HepG2 (cell line): ENCODE results near the gene ZDHHC9. TPM values are rescaled to one million over a fixed set of nuclear protein-coding genes. Genes with fewer than 3 reads are reported as not detected.

Experiments used
- ATAC-seq: fragments of 200-7000 bp; cut with Tn5 transposase; 3 replicates; pipeline ENCODE4 v1.9.1; 2020; ENCODE audit warnings: mild to moderate bottlenecking, moderate library complexity
- BruUV-seq: library from RNA; stranded (reverse); fragments of 400-500 nt; replicated peaks from 2 replicates; lab custom pipeline; 2021; lab: Mats Ljungman, UMichigan
- CTCF ChIA-PET: fragments of 300-600 bp; formaldehyde crosslinking; extraction: SDS; loops from one replicate; lab custom pipeline; 2021; ENCODE audit warnings: low total read pairs, inconsistent platforms, low intra/inter-chr PET ratio; lab: Yijun Ruan, JAX
- POLR2A ChIA-PET: fragments of 350-600 bp; sonication (Branson Sonifier 250); formaldehyde crosslinking; loops from one replicate; lab custom pipeline; 2020; ENCODE audit warnings: antibody characterized with exemption, inconsistent platforms; lab: Yijun Ruan, JAX
- DNase-seq: peaks from one replicate; pipeline ENCODE4 v3.0.0-alpha.2; 2015; ENCODE audit warnings: low spot score
- FAIRE-seq: peaks from 3 replicates; lab custom pipeline; 2011; peaks lifted over from hg19 to GRCh38; lab: Jason Lieb, UNC
- H2AFZ ChIP-seq: one replicate; pipeline ENCODE4 v1.6.1; 2011; ENCODE audit warnings: low read length, inconsistent platforms
- H3K27ac ChIP-seq: fragments of 300-600 bp; 3 replicates; pipeline ENCODE4 v1.8.0; 2011; ENCODE audit warnings: mixed run types, mild to moderate bottlenecking, mixed read lengths, low read length, inconsistent platforms; ENCODE audit not compliant: insufficient read depth; ENCODE audit errors: extremely low read length
- H3K27me3 ChIP-seq, 2 experiments: fragments of 200-600 bp in 1 of 2; 2 replicates in 1 of 2; 3 replicates in 1 of 2; pipeline versions ENCODE4 v1.6.0 to v1.8.0; 2011; ENCODE audit warnings: low read length in 2 of 2, mild to moderate bottlenecking in 2 of 2, moderate library complexity in 2 of 2, inconsistent platforms in 1 of 2; ENCODE audit not compliant: insufficient read depth in 2 of 2, control insufficient read depth in 1 of 2
- H3K36me3 ChIP-seq, 2 experiments: fragments of 200-600 bp in 1 of 2; replicated peaks in 1 of 2; 2 replicates in 1 of 2; 3 replicates in 1 of 2; pipeline versions ENCODE4 v1.5.1 to v1.8.0; 2011; ENCODE audit warnings: low read length in 2 of 2, inconsistent platforms in 1 of 2; ENCODE audit not compliant: insufficient read depth in 2 of 2, control insufficient read depth in 1 of 2
- H3K4me1 ChIP-seq: 2 replicates; pipeline ENCODE4 v1.5.1; 2012; ENCODE audit warnings: low read length, inconsistent platforms; ENCODE audit not compliant: insufficient read depth
- H3K4me2 ChIP-seq: 2 replicates; pipeline ENCODE4 v1.6.0; 2011; ENCODE audit warnings: low read depth, low read length, inconsistent platforms
- H3K4me3 ChIP-seq, 3 experiments: fragments of 200-600 bp in 1 of 3; sonication (generic), shearing (Covaris generic) in 1 of 3; replicated peaks in 1 of 3; 2 replicates each; pipeline ENCODE4 v1.5.1; 2011 to 2016; ENCODE audit warnings: low read length in 3 of 3, inconsistent platforms in 2 of 3, low read depth in 2 of 3, mild to moderate bottlenecking in 2 of 3, control low read depth in 1 of 3, mixed read lengths in 1 of 3; ENCODE audit not compliant: insufficient read depth in 1 of 3
- H3K79me2 ChIP-seq: one replicate; pipeline ENCODE4 v1.6.1; 2011; ENCODE audit warnings: low read length, inconsistent platforms; ENCODE audit not compliant: insufficient read depth
- H3K9ac ChIP-seq: 2 replicates; pipeline ENCODE4 v1.6.0; 2011; ENCODE audit warnings: mild to moderate bottlenecking, low read depth, low read length, inconsistent platforms; ENCODE audit not compliant: insufficient read depth
- H3K9me3 ChIP-seq: 2 replicates; pipeline ENCODE4 v1.5.1; 2012; ENCODE audit warnings: mild to moderate bottlenecking, low read length
- H4K20me1 ChIP-seq: 2 replicates; pipeline ENCODE4 v1.6.0; 2011; ENCODE audit warnings: inconsistent platforms, mild to moderate bottlenecking, low read length, moderate library complexity; ENCODE audit not compliant: insufficient read depth
- AGO1 ChIP-seq: fragments of 200-400 bp; formaldehyde crosslinking; IDR thresholded peaks from 2 replicates; pipeline ENCODE4 v1.6.1; 2017; ENCODE audit warnings: mild to moderate bottlenecking, low read depth, low read length, moderate library complexity; ENCODE audit not compliant: poor library complexity, severe bottlenecking
- CHCHD3 ChIP-seq: sonication (generic); formaldehyde crosslinking; IDR thresholded peaks from 2 replicates; pipeline ENCODE4 v1.8.0; 2022; ENCODE audit warnings: mild to moderate bottlenecking, missing genetic modification reagents, moderate library complexity
- FOXM1 ChIP-seq: sonication (generic); formaldehyde crosslinking; IDR thresholded peaks from 2 replicates; pipeline ENCODE4 v1.5.0; 2020; ENCODE audit warnings: missing genetic modification reagents
- FOXP1 ChIP-seq, 2 experiments: fragments of 450-650 bp in 1 of 2; IDR thresholded peaks; 2 replicates each; pipeline ENCODE4 v1.6.1; 2017 to 2018; ENCODE audit warnings: antibody characterized with exemption in 1 of 2
- NFIB ChIP-seq: sonication (generic); formaldehyde crosslinking; IDR thresholded peaks from 2 replicates; pipeline ENCODE4 v1.9.0; 2021; ENCODE audit warnings: missing genetic modification reagents, mild to moderate bottlenecking, borderline replicate concordance
- SETDB1 ChIP-seq: sonication (generic); formaldehyde crosslinking; IDR thresholded peaks from 2 replicates; pipeline ENCODE4 v1.5.1; 2020; ENCODE audit warnings: missing genetic modification reagents, mild to moderate bottlenecking, borderline replicate concordance
- SMYD3 ChIP-seq: sonication (generic); formaldehyde crosslinking; IDR thresholded peaks from 2 replicates; pipeline ENCODE4 v1.8.1; 2023; ENCODE audit warnings: mild to moderate bottlenecking, missing genetic modification reagents
- SP4 ChIP-seq: sonication (generic); formaldehyde crosslinking; IDR thresholded peaks from 2 replicates; pipeline ENCODE4 v1.8.1; 2023; ENCODE audit warnings: mild to moderate bottlenecking, missing genetic modification reagents
- U2AF1 ChIP-seq: fragments of 200-400 bp; formaldehyde crosslinking; optimal IDR thresholded peaks from 2 replicates; pipeline ENCODE3; 2017; ENCODE audit warnings: mild to moderate bottlenecking, low read depth, low read length
- YEATS2 ChIP-seq: sonication (generic); formaldehyde crosslinking; IDR thresholded peaks from 2 replicates; pipeline ENCODE4 v1.4.0; 2020; ENCODE audit warnings: missing genetic modification reagents, borderline replicate concordance
- ZBTB38 ChIP-seq: sonication (generic); formaldehyde crosslinking; IDR thresholded peaks from 2 replicates; pipeline ENCODE4 v1.5.1; 2020; ENCODE audit warnings: mild to moderate bottlenecking, missing genetic modification reagents
- ZFP36L1 ChIP-seq: sonication (generic); formaldehyde crosslinking; IDR thresholded peaks from 2 replicates; pipeline ENCODE4 v1.8.0; 2022; ENCODE audit warnings: mild to moderate bottlenecking, missing genetic modification reagents, moderate library complexity
- ZNF253 ChIP-seq: sonication (generic); formaldehyde crosslinking; IDR thresholded peaks from 2 replicates; pipeline ENCODE4 v1.8.0; 2022; ENCODE audit warnings: mild to moderate bottlenecking, missing genetic modification reagents, borderline replicate concordance
- ZNF292 ChIP-seq: sonication (generic); formaldehyde crosslinking; IDR thresholded peaks from 2 replicates; pipeline ENCODE4 v1.8.1; 2022; ENCODE audit warnings: mild to moderate bottlenecking, low read depth, missing genetic modification reagents, borderline replicate concordance
- ZNF432 ChIP-seq: sonication (generic); formaldehyde crosslinking; IDR thresholded peaks from 2 replicates; pipeline ENCODE4 v1.5.0; 2020; ENCODE audit warnings: missing genetic modification reagents, mild to moderate bottlenecking, borderline replicate concordance
- WGBS: methylation state at CpG from one replicate; pipeline ENCODE4 v1.1.6; 2017; ENCODE audit warnings: low lambda C conversion rate; 5-methylcytosine and 5-hydroxymethylcytosine counted together
- in situ Hi-C: cut with HindIII; loops from 2 replicates; pipeline ENCODE4 v1.10.0; 2017; ENCODE audit warnings: low pct_unique_long_range_greater_than_20kb; ENCODE audit not compliant: extremely low pct_ligation_motif_present
- intact Hi-C: fragments of 100-400 bp; cut with micrococcal nuclease; formaldehyde crosslinking; loops from one replicate; pipeline ENCODE4 v1.10.0; 2022; ENCODE audit not compliant: unreplicated experiment
- polyA plus RNA-seq, 8 experiments: library from polyadenylated mRNA; depleted of rRNA in 3 of 8; stranded (reverse) in 7 of 8; unstranded in 1 of 8; fragments of >200 nt; fragmentation: Illumina TruSeq in 4 of 8; extraction: Trizol in 4 of 8; gene quantifications; 2 replicates each; pipeline versions ENCODE4 v1.2.1 to v1.2.3, GENCODE V29; 2011 to 2016; ENCODE audit warnings: low read depth in 4 of 8, missing spikeins in 1 of 8, mixed read lengths in 1 of 8; ENCODE audit not compliant: insufficient read depth in 1 of 8
- total RNA-seq, 5 experiments: library from RNA; depleted of rRNA; stranded (reverse); fragments of >200 nt; fragmentation: Illumina TruSeq; extraction: Trizol; gene quantifications; 2 replicates each; pipeline ENCODE4 v1.2.3, GENCODE V29; 2016; ENCODE audit warnings: low read depth in 1 of 5

Gene ZDHHC9
- total and polyA plus RNA-seq, 2 of the 13 experiments (the other 11 are each of a cell fraction or from before 2014, with no cell fraction given), result 28.3 to 53.1 TPM

GRCh38 chrX:129781134-129781672 is 62.5 kb downstream of the ZDHHC9 start:
- no peak for TF ChIP-seq YEATS2 (CRISPR knock-in tag)
- TF ChIP-seq SMYD3 (CRISPR knock-in tag), result no peak
- no peak for TF ChIP-seq AGO1
- no peak for TF ChIP-seq SETDB1 (CRISPR knock-in tag)
- TF ChIP-seq FOXP1 (IDR thresholded peaks at IDR 0.05), result no peak
- TF ChIP-seq FOXP1 (CRISPR knock-in tag; IDR thresholded peaks at IDR 0.05), result no peak
- no peak for TF ChIP-seq ZNF292
- no peak for TF ChIP-seq ZBTB38 (CRISPR knock-in tag)
- no peak for TF ChIP-seq SP4 (CRISPR knock-in tag)
- TF ChIP-seq ZNF253 (CRISPR knock-in tag), result no peak
- no peak for TF ChIP-seq CHCHD3
- TF ChIP-seq NFIB, result no peak
- no peak for TF ChIP-seq ZFP36L1 (CRISPR knock-in tag)
- TF ChIP-seq ZNF432 (CRISPR knock-in tag), result no peak
- TF ChIP-seq U2AF1, result no peak
- TF ChIP-seq FOXM1, result no peak
- ChIA-PET CTCF (no interaction called here), POLR2A (no interaction called here)
- BruUV-seq, result no TSS peak
- ATAC-seq, result no peak
- Histone ChIP-seq H2AFZ (no peak overlapping the region), H3K4me3 (no peak overlapping the region), H4K20me1 (no peaks in the 10 kb centered on the region), H3K9ac (no peak overlapping the region), H3K4me2 (no peak overlapping the region), H3K27ac (no peak overlapping the region), H3K4me1 (peaks cover 24% of the 10 kb centered on the region), H3K9me3 (no peaks in the 10 kb centered on the region), H3K79me2 (no peaks in the 10 kb centered on the region), H3K36me3 (no peaks in the 10 kb centered on the region), H3K27me3 (no peaks in the 10 kb centered on the region)
- FAIRE-seq, result no peak
- intact Hi-C loops, result no loop called here
- 60% methylated on average over 2 of the region's 8 CpGs for WGBS
- DNase-seq, result no peak
- in situ Hi-C loops, result no loop called here
